Effector memory CD4-positive, alpha-beta T cell (primary cell): ENCODE measurements around the gene SFTA2.
"Not testable (repeated sequence)": the region's sequence is repeated elsewhere in the genome, so short reads cannot be mapped to it uniquely, and the experiment has no call there.

Source experiments
- DNase-seq, 3 donors: peaks; one replicate each; pipeline ENCODE4 v3.0.0-alpha.2; 2020
- H3K27ac ChIP-seq: 2 replicates; pipeline ENCODE4 v1.7.0; 2013; ENCODE audit warnings: mild to moderate bottlenecking, low read length, moderate library complexity; ENCODE audit not compliant: insufficient read depth, poor library complexity, severe bottlenecking
- H3K27me3 ChIP-seq: replicated peaks from 2 replicates; pipeline ENCODE4 v1.7.0; 2013; ENCODE audit warnings: mild to moderate bottlenecking, low read length; ENCODE audit not compliant: insufficient read depth, control insufficient read depth, poor library complexity, severe bottlenecking
- H3K36me3 ChIP-seq: 2 replicates; pipeline ENCODE4 v1.7.0; 2013; ENCODE audit warnings: mild to moderate bottlenecking, low read length, moderate library complexity; ENCODE audit not compliant: control insufficient read depth, insufficient read depth
- H3K4me1 ChIP-seq: 2 replicates; pipeline ENCODE4 v1.7.0; 2013; ENCODE audit warnings: low read length, mild to moderate bottlenecking; ENCODE audit not compliant: control insufficient read depth, insufficient read depth, poor library complexity, severe bottlenecking
- H3K4me3 ChIP-seq: 2 replicates; pipeline ENCODE4 v1.7.0; 2013; ENCODE audit warnings: low read length, low read depth, mild to moderate bottlenecking; ENCODE audit not compliant: insufficient read depth, poor library complexity, severe bottlenecking
- H3K9me3 ChIP-seq: 2 replicates; pipeline ENCODE4 v1.7.0; 2013; ENCODE audit warnings: mild to moderate bottlenecking, low read length, moderate library complexity; ENCODE audit not compliant: control insufficient read depth

SFTA2 gene

GRCh38 chr6:30902196-30902595, 29.8 kb downstream of the SFTA2 start:
- H3K4me1 ChIP-seq, H3K36me3 ChIP-seq, H3K27ac ChIP-seq, DNase-seq, H3K9me3 ChIP-seq, H3K27me3 ChIP-seq, H3K4me3 ChIP-seq: not testable (repeated sequence)

GRCh38 chr6:30901436-30901835, 30.5 kb downstream of the SFTA2 start:
- no peaks in the 10 kb centered on the region for H3K27me3 ChIP-seq
- H3K36me3 ChIP-seq = no peaks in the 10 kb centered on the region
- H3K4me1 ChIP-seq = no peaks in the 10 kb centered on the region
- H3K27ac ChIP-seq = no peak overlapping the region
- no peak overlapping the region for H3K4me3 ChIP-seq
- H3K9me3 ChIP-seq = no peaks in the 10 kb centered on the region
- no peak for DNase-seq

- Histone ChIP-seq H3K4me1 (no peaks in the 10 kb centered on the region), H3K9me3 (no peaks in the 10 kb centered on the region), H3K36me3 (no peaks in the 10 kb centered on the region), H3K27ac (no peak overlapping the region), H3K27me3 (no peaks in the 10 kb centered on the region), H3K4me3 (no peak overlapping the region)
- no peak for DNase-seq
Measured at GRCh38 chr6:30900863-30901417, 31.0 kb downstream of the SFTA2 start.

- no peak overlapping the region for H3K4me3 ChIP-seq
Measured at GRCh38 chr6:30898750-30899360, 33.1 kb downstream of the SFTA2 start.

GRCh38 chr6:30897882-30898281, 34.1 kb downstream of the SFTA2 start:
- DNase-seq = no peak
- H3K27ac ChIP-seq = no peak overlapping the region
- H3K4me3 ChIP-seq = no peak overlapping the region
- no peaks in the 10 kb centered on the region for H3K9me3 ChIP-seq
- no peaks in the 10 kb centered on the region for H3K36me3 ChIP-seq
- no peaks in the 10 kb centered on the region for H3K27me3 ChIP-seq
- no peaks in the 10 kb centered on the region for H3K4me1 ChIP-seq

More at GRCh38 chr6:30898750-30899360, 33.1 kb downstream of the SFTA2 start:
- DNase-seq = no peak
- H3K4me1 ChIP-seq = no peaks in the 10 kb centered on the region
- no peaks in the 10 kb centered on the region for H3K27me3 ChIP-seq
- no peaks in the 10 kb centered on the region for H3K9me3 ChIP-seq
- no peaks in the 10 kb centered on the region for H3K36me3 ChIP-seq
- H3K27ac ChIP-seq = no peak overlapping the region

- H3K9me3 ChIP-seq = no peaks in the 10 kb centered on the region
- H3K27ac ChIP-seq = no peak overlapping the region
- H3K4me3 ChIP-seq = no peak overlapping the region
- H3K36me3 ChIP-seq = no peaks in the 10 kb centered on the region
- DNase-seq = no peak
- H3K27me3 ChIP-seq = no peaks in the 10 kb centered on the region
- no peaks in the 10 kb centered on the region for H3K4me1 ChIP-seq
Measured at GRCh38 chr6:30896541-30896940, 35.4 kb downstream of the SFTA2 start.

GRCh38 chr6:30895343-30895742, 36.6 kb downstream of the SFTA2 start:
- Histone ChIP-seq H3K27ac (no peak overlapping the region), H3K9me3 (no peaks in the 10 kb centered on the region), H3K4me3 (no peak overlapping the region), H3K27me3 (no peaks in the 10 kb centered on the region), H3K4me1 (no peaks in the 10 kb centered on the region), H3K36me3 (no peaks in the 10 kb centered on the region)
- no peak for DNase-seq

- no peak overlapping the region for H3K27ac ChIP-seq
- H3K9me3 ChIP-seq = no peaks in the 10 kb centered on the region
- no peaks in the 10 kb centered on the region for H3K27me3 ChIP-seq
- DNase-seq = no peak
- H3K4me3 ChIP-seq = no peak overlapping the region
- no peaks in the 10 kb centered on the region for H3K36me3 ChIP-seq
- H3K4me1 ChIP-seq = no peaks in the 10 kb centered on the region
Measured at GRCh38 chr6:30894935-30895334, 37.0 kb downstream of the SFTA2 start.

GRCh38 chr6:30894381-30894780, 37.6 kb downstream of the SFTA2 start:
- no peak overlapping the region for H3K4me3 ChIP-seq
- no peak overlapping the region for H3K27ac ChIP-seq
- no peaks in the 10 kb centered on the region for H3K9me3 ChIP-seq
- no peaks in the 10 kb centered on the region for H3K27me3 ChIP-seq
- H3K4me1 ChIP-seq = no peaks in the 10 kb centered on the region
- DNase-seq = no peak
- H3K36me3 ChIP-seq = no peaks in the 10 kb centered on the region

GRCh38 chr6:30893666-30894065, 38.3 kb downstream of the SFTA2 start:
- Histone ChIP-seq H3K9me3 (no peaks in the 10 kb centered on the region), H3K4me1 (no peaks in the 10 kb centered on the region), H3K36me3 (no peaks in the 10 kb centered on the region), H3K27me3 (no peaks in the 10 kb centered on the region), H3K4me3 (no peak overlapping the region), H3K27ac (no peak overlapping the region)
- no peak for DNase-seq
